ENCODE data around the gene SCNN1A. TPM values are rescaled to one million over a fixed set of nuclear protein-coding genes. Genes with fewer than 3 reads are reported as not detected.

The SCNN1A gene
- total and polyA plus RNA-seq, 2 experiments from 2014 or later: 21.7 to 28.4 TPM

DNA sequence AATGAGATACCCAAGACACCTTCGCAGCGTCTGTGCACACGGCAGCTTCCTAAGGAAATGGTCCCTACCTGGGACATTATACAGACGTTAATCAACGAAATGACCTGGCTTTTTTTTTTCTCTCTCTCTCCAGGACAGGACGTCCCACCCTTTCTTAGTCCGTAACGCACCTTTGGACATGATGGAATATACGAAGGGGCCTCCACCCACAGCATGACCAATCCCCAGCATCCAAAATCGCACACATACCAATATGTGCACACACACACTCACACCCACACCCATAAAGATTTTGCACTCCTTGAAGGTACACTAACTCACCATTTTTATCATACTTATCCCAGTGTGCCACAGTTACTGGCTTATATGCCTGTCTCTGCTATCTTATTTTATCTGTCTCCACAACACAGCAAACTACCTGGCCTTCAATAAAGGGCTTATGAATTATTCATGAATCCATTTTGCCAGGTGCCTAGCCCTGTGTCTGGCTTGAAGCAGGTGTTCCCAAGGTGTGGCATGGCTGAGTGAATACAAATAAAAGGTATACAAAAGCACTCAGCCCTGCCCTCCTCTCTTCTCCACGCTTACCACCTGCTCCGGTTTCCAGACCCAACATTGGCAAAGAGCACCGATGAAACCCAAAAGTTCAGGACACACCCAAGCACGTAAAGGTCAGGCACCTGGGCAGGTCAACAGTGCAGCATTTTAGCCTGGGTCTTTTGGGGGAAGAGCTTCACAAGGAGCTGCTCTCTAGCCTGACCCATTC is 2.2 kb downstream of the SCNN1A start:
- Histone ChIP-seq H2AFZ (no peak overlapping the region), H4K20me1 (ENCODE audit: insufficient read depth, poor library complexity, severe bottlenecking) (no peaks in the 10 kb centered on the region), H3K4me3 (no peak overlapping the region), H3K79me2 (peaks cover 7% of the 10 kb centered on the region), H3K27me3 (no peaks in the 10 kb centered on the region), H3K9me3 (ENCODE audit: low read depth) (no peaks in the 10 kb centered on the region), H3K9me2 (replicated peaks; ENCODE audit: insufficient read depth) (no peaks in the 10 kb centered on the region), H3K4me2 (peak overlapping the region; percentile 62), H3K27ac (peak overlapping the region; percentile 91), H3K36me3 (replicated peaks; ENCODE audit: insufficient read depth, low read depth) (no peaks in the 10 kb centered on the region), H3K4me1 (ENCODE audit: insufficient read depth) (peaks cover 63% of the 10 kb centered on the region)
- TF ChIP-seq EZH2 (IDR thresholded peaks at IDR 0.05; ENCODE audit: borderline replicate concordance): no peak
- TF ChIP-seq, protein P1, sequence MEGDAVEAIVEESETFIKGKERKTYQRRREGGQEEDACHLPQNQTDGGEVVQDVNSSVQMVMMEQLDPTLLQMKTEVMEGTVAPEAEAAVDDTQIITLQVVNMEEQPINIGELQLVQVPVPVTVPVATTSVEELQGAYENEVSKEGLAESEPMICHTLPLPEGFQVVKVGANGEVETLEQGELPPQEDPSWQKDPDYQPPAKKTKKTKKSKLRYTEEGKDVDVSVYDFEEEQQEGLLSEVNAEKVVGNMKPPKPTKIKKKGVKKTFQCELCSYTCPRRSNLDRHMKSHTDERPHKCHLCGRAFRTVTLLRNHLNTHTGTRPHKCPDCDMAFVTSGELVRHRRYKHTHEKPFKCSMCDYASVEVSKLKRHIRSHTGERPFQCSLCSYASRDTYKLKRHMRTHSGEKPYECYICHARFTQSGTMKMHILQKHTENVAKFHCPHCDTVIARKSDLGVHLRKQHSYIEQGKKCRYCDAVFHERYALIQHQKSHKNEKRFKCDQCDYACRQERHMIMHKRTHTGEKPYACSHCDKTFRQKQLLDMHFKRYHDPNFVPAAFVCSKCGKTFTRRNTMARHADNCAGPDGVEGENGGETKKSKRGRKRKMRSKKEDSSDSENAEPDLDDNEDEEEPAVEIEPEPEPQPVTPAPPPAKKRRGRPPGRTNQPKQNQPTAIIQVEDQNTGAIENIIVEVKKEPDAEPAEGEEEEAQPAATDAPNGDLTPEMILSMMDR (IDR thresholded peaks at IDR 0.05; ENCODE audit: poor library complexity): no peak
- TF ChIP-seq EZH2phosphoT487 (IDR thresholded peaks at IDR 0.05; ENCODE audit: low read depth, severe bottlenecking, unreplicated experiment): no peak
- no peak for DNase-seq (ENCODE audit: low spot score)
- WGBS (ENCODE audit: low lambda C conversion rate, missing lambda C conversion rate): 46% methylated on average over 14 of the region's 14 CpGs

DNA sequence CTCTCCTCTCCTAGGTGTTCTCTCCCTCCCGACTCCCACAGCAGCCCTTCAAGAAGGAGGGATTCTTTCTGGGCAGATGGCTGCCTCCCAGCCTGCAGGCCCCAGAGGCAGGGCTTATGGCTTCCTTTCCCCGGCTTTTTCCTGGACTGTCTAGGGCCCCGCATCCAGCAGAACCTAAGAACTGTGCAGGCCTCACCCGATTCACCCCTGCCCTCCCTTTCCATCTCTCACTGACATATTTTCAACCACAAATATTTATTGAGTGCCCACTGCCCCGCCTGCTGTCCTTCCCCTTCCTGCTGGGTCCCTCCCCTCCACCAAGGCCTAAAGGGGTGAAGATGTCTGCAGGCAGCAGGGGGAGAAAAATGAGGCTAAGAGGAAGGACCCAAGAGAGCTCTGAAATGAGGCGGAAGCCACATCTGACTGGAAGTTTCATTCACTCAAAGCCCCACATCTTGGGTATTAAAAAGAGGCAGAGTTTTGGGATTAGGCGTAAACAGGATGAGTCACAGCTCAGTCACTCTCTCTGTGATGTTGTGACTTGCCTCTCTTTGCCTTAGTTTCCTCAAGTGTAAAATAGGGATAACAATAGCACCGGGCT is 2.9 kb downstream of the SCNN1A start:
- no peak overlapping the region for H3K4me3 ChIP-seq
- H3K9me2 ChIP-seq (replicated peaks; ENCODE audit: insufficient read depth): no peaks in the 10 kb centered on the region
- no peak overlapping the region for H2AFZ ChIP-seq
- H3K4me1 ChIP-seq (ENCODE audit: insufficient read depth): peaks cover 56% of the 10 kb centered on the region
- H3K4me2 ChIP-seq: peak overlapping the region; percentile 62
- H4K20me1 ChIP-seq (ENCODE audit: insufficient read depth, poor library complexity, severe bottlenecking): no peaks in the 10 kb centered on the region
- H3K27ac ChIP-seq: peak overlapping the region; percentile 91
- 17% methylated on average over 8 of the region's 8 CpGs for WGBS (ENCODE audit: low lambda C conversion rate, missing lambda C conversion rate)
- H3K36me3 ChIP-seq (replicated peaks; ENCODE audit: insufficient read depth, low read depth): no peaks in the 10 kb centered on the region
- no peaks in the 10 kb centered on the region for H3K27me3 ChIP-seq
- TF ChIP-seq EZH2 (IDR thresholded peaks at IDR 0.05; ENCODE audit: borderline replicate concordance): no peak
- TF ChIP-seq EZH2phosphoT487 (IDR thresholded peaks at IDR 0.05; ENCODE audit: low read depth, severe bottlenecking, unreplicated experiment): no peak
- TF ChIP-seq, protein P1 (IDR thresholded peaks at IDR 0.05; ENCODE audit: poor library complexity): no peak
- H3K79me2 ChIP-seq: peaks cover 11% of the 10 kb centered on the region
- peak; percentile 72 for DNase-seq (ENCODE audit: low spot score)
- no peaks in the 10 kb centered on the region for H3K9me3 ChIP-seq (ENCODE audit: low read depth)

DNA sequence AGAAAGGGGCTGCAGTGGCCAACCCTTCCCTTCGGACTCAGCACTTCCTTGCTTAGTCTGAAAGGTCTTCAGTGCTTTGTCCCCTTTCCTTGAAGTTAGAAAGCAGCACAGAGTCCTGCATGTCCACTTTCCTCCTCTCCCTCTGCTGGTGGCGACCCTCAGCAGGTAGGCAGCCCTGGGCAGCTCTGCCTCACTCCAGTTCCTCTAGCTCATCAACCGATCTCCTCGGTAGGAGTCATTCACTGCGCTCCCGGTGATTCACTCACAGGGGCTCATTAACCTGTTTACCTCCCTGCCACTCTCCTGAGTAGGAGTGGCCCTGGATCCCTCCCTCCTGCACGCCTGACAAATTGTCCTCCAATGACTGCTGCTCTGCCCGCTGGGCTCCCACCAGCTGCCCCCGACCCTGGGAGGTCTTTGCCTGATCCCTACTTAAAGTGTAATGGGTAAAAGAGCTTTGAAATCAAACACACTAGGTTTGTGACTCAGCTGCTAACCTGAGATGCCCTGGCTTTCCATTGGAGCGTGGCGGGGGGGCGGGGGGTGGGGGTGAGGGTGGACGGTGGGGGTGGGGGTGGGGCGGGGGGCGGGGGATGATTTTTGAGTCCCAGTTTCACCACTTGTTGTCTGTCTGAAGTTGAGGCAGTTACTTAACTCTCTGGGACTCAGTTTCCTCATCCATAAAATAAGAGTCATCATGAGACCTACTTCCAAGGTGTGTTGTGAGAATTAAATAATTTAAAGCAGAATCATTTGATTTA is 4.2 kb downstream of the SCNN1A start:
- Histone ChIP-seq H3K4me3 (no peak overlapping the region), H3K27me3 (no peaks in the 10 kb centered on the region), H2AFZ (no peak overlapping the region), H3K36me3 (replicated peaks; ENCODE audit: insufficient read depth, low read depth) (no peaks in the 10 kb centered on the region), H3K4me2 (peak overlapping the region; percentile 67), H3K27ac (peak overlapping the region; percentile 93), H3K4me1 (ENCODE audit: insufficient read depth) (peaks cover 43% of the 10 kb centered on the region), H3K9me2 (replicated peaks; ENCODE audit: insufficient read depth) (no peaks in the 10 kb centered on the region), H3K9me3 (ENCODE audit: low read depth) (no peaks in the 10 kb centered on the region), H4K20me1 (ENCODE audit: insufficient read depth, poor library complexity, severe bottlenecking) (no peaks in the 10 kb centered on the region), H3K79me2 (peaks cover 14% of the 10 kb centered on the region)
- TF ChIP-seq EZH2 (IDR thresholded peaks at IDR 0.05; ENCODE audit: borderline replicate concordance) (no peak), EZH2phosphoT487 (IDR thresholded peaks at IDR 0.05; ENCODE audit: low read depth, severe bottlenecking, unreplicated experiment) (no peak)
- TF ChIP-seq, protein P1 (IDR thresholded peaks at IDR 0.05; ENCODE audit: poor library complexity): peak; percentile 20
- peak; percentile 91 for DNase-seq (ENCODE audit: low spot score)
- 16% methylated on average over 15 of the region's 15 CpGs for WGBS (ENCODE audit: low lambda C conversion rate, missing lambda C conversion rate)
